Tibial artery (tissue), 4 donors: ENCODE data around the gene SMIM3.
A peak's percentile ranks its signal among the peaks of the same experiment; 100 is the strongest.

Experiments used
- DNase-seq, 2 donors: peaks; one replicate each; pipeline ENCODE4 v3.0.0-alpha.2; 2019
- H3K27ac ChIP-seq, 2 donors: fragments of 200-600 bp; sonication (generic) in 1 of 2; 1 replicate in 1 of 2; 2 replicates in 1 of 2; pipeline ENCODE4 v1.5.1; 2018 to 2019; ENCODE audit warnings: mild to moderate bottlenecking in 1 of 2
- H3K27me3 ChIP-seq, 2 donors: fragments of 200-600 bp; sonication (generic) in 1 of 2; one replicate each; pipeline versions ENCODE4 v1.5.1 to v1.6.0; 2016 to 2019
- H3K36me3 ChIP-seq, 3 donors: fragments of 200-600 bp; sonication (generic) in 2 of 3; one replicate each; pipeline ENCODE4 v1.5.1; 2016 to 2019; ENCODE audit warnings: mild to moderate bottlenecking in 2 of 3
- H3K4me1 ChIP-seq, 4 donors: fragments of 200-600 bp; sonication (generic) in 2 of 4; 1 replicate in 3 of 4; 2 replicates in 1 of 4; pipeline ENCODE4 v1.5.1; 2016 to 2019
- H3K4me3 ChIP-seq, 2 donors: fragments of 200-600 bp; sonication (generic) in 1 of 2; 1 replicate in 1 of 2; 2 replicates in 1 of 2; pipeline ENCODE4 v1.5.1; 2018 to 2019; ENCODE audit warnings: mild to moderate bottlenecking in 2 of 2
- H3K9me3 ChIP-seq, 3 donors: fragments of 200-600 bp; sonication (generic) in 1 of 3; one replicate each; pipeline ENCODE4 v1.5.1; 2016 to 2019
- CTCF ChIP-seq, 2 experiments: fragments of 200-600 bp in 1 of 2; fragments of 450-650 bp in 1 of 2; IDR thresholded peaks; one replicate each; pipeline ENCODE4 v1.5.1; 2017 to 2019; ENCODE audit warnings: antibody characterized with exemption in 2 of 2, mild to moderate bottlenecking in 1 of 2, moderate library complexity in 1 of 2
- intact Hi-C: fragments of 100-400 bp; cut with DNase I; formaldehyde crosslinking; loops from one replicate; pipeline ENCODE4 v1.15.0; 2023; ENCODE audit warnings: low total_unique reads

Gene SMIM3

GRCh38 chr5:150762211-150762610 is 16.3 kb upstream of the SMIM3 start:
- H3K36me3 ChIP-seq, result no peaks in the 10 kb centered on the region
- intact Hi-C loops, result no loop called here
- H3K4me1 ChIP-seq, result peaks cover 0 to 15% (median 5%) of the 10 kb centered on the region in 4 donors
- H3K27ac ChIP-seq, result peak overlapping the region in 1 of 2 donors; percentile 8
- DNase-seq, result peak in 1 of 2 donors; percentile 49
- no peak for TF ChIP-seq CTCF (IDR thresholded peaks at IDR 0.05)
- no peaks in the 10 kb centered on the region for H3K9me3 ChIP-seq
- H3K27me3 ChIP-seq, result peaks cover 0 to 2% of the 10 kb centered on the region in 2 donors
- H3K4me3 ChIP-seq, result no peak overlapping the region

- TF ChIP-seq CTCF (IDR thresholded peaks at IDR 0.05), result no peak
- Histone ChIP-seq H3K27ac (peak overlapping the region; percentile 8 to 17), H3K4me3 (no peak overlapping the region), H3K27me3 (peaks cover 0 to 2% of the 10 kb centered on the region in 2 donors), H3K9me3 (no peaks in the 10 kb centered on the region), H3K36me3 (no peaks in the 10 kb centered on the region), H3K4me1 (peaks cover 0 to 6% (median 0%) of the 10 kb centered on the region in 4 donors)
- intact Hi-C loops, result no loop called here
- DNase-seq, result peak; percentile 76 to 77
Observed at GRCh38 chr5:150763023-150763769, 15.4 kb upstream of the SMIM3 start.

- H3K27ac ChIP-seq, result no peak overlapping the region
- H3K4me1 ChIP-seq, result peaks cover 0 to 1% (median 0%) of the 10 kb centered on the region in 4 donors
- no peak for DNase-seq
- no peaks in the 10 kb centered on the region for H3K27me3 ChIP-seq
- intact Hi-C loops, result no loop called here
- H3K9me3 ChIP-seq, result no peaks in the 10 kb centered on the region
- TF ChIP-seq CTCF (IDR thresholded peaks at IDR 0.05), result no peak
- H3K4me3 ChIP-seq, result no peak overlapping the region
- no peaks in the 10 kb centered on the region for H3K36me3 ChIP-seq
Observed at GRCh38 chr5:150764530-150764929, 14.0 kb upstream of the SMIM3 start.

- intact Hi-C loops, result no loop called here
- Histone ChIP-seq H3K9me3 (no peaks in the 10 kb centered on the region), H3K4me1 (no peaks in the 10 kb centered on the region), H3K36me3 (no peaks in the 10 kb centered on the region), H3K4me3 (no peak overlapping the region), H3K27me3 (no peaks in the 10 kb centered on the region), H3K27ac (no peak overlapping the region)
- DNase-seq, result no peak
- TF ChIP-seq CTCF (IDR thresholded peaks at IDR 0.05), result no peak
Observed at GRCh38 chr5:150765011-150765798, 13.4 kb upstream of the SMIM3 start.

GRCh38 chr5:150765799-150766169 is 12.8 kb upstream of the SMIM3 start:
- Histone ChIP-seq H3K4me1 (no peaks in the 10 kb centered on the region), H3K4me3 (no peak overlapping the region), H3K27me3 (no peaks in the 10 kb centered on the region), H3K36me3 (no peaks in the 10 kb centered on the region), H3K27ac (no peak overlapping the region), H3K9me3 (no peaks in the 10 kb centered on the region)
- no peak for DNase-seq
- TF ChIP-seq CTCF (IDR thresholded peaks at IDR 0.05), result no peak
- intact Hi-C loops, result no loop called here
